GM12878 (cell line): ENCODE measurements around the gene NQO1.

Experiments
- EGR1 ChIP-seq, 2 experiments: IDR thresholded peaks; 1 replicate in 1 of 2; 2 replicates in 1 of 2; pipeline ENCODE4 v1.6.1; 2011 to 2012; ENCODE audit warnings: low read depth in 2 of 2, low read length in 2 of 2, borderline replicate concordance in 1 of 2, mild to moderate bottlenecking in 1 of 2, moderate library complexity in 1 of 2
- EZH2 ChIP-seq: IDR thresholded peaks from 2 replicates; pipeline ENCODE4 v1.6.1; 2012; ENCODE audit warnings: low read depth, mild to moderate bottlenecking, control low read depth, inconsistent platforms, low read length, borderline replicate concordance; ENCODE audit not compliant: control insufficient read depth
- SUZ12 ChIP-seq: fragments of 200-600 bp; sonication (generic); IDR thresholded peaks from one replicate; pipeline ENCODE4 v1.6.1; 2018; ENCODE audit warnings: antibody characterized with exemption, mild to moderate bottlenecking; ENCODE audit not compliant: unreplicated experiment
- TF ChIP-seq, protein P1 (sequence below), 3 experiments: IDR thresholded peaks in 2 of 3; conservative IDR thresholded peaks in 1 of 3; 2 replicates each; pipeline ENCODE4 v1.5.1; 2011; ENCODE audit warnings: low read depth in 3 of 3, low read length in 3 of 3, mild to moderate bottlenecking in 3 of 3, control low read depth in 2 of 3, moderate library complexity in 2 of 3, inconsistent platforms in 1 of 3, mixed read lengths in 1 of 3; ENCODE audit not compliant: control insufficient read depth in 2 of 3, insufficient read depth in 1 of 3; ENCODE audit errors: extremely low read depth in 1 of 3

DNA sequence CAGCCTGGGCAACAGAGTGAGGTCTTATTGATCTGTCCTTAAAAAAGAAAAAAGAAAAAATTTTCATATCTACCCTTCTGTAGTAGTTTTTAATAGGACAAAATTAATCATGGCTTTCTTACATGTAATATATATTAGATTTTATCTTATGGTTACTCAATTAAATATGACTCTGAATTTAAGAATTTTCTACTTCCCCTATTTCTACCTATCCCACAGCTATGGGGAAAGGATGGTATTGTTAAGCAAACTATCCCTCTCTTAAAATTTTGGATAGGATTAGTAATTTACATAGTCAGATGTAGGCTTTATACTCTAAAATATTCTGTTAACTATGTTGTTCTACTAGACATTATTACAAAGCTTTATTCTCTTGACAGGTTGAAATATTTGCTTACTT is 62.5 kb downstream of the NQO1 start:
- TF ChIP-seq, protein P1, sequence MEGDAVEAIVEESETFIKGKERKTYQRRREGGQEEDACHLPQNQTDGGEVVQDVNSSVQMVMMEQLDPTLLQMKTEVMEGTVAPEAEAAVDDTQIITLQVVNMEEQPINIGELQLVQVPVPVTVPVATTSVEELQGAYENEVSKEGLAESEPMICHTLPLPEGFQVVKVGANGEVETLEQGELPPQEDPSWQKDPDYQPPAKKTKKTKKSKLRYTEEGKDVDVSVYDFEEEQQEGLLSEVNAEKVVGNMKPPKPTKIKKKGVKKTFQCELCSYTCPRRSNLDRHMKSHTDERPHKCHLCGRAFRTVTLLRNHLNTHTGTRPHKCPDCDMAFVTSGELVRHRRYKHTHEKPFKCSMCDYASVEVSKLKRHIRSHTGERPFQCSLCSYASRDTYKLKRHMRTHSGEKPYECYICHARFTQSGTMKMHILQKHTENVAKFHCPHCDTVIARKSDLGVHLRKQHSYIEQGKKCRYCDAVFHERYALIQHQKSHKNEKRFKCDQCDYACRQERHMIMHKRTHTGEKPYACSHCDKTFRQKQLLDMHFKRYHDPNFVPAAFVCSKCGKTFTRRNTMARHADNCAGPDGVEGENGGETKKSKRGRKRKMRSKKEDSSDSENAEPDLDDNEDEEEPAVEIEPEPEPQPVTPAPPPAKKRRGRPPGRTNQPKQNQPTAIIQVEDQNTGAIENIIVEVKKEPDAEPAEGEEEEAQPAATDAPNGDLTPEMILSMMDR (IDR thresholded peaks at IDR 0.05 in 2 of 3, conservative IDR thresholded peaks at IDR 0.05 in 1 of 3; ENCODE audit: control insufficient read depth in 2 of 3, extremely low read depth in 1 of 3, insufficient read depth in 1 of 3, low read depth in 3 of 3, low read length in 3 of 3), result no peak
- TF ChIP-seq SUZ12, result no peak
- TF ChIP-seq EGR1 (IDR thresholded peaks at IDR 0.05; ENCODE audit: borderline replicate concordance in 1 of 2, low read depth in 2 of 2, low read length in 2 of 2), result no peak
- TF ChIP-seq EZH2, result no peak
